NOMO-1 treated with DMSO at 0.1 percent for 48 hours (cell line): Measurements from ENCODE around the gene ZSWIM5.
A peak's percentile ranks its signal among the peaks of the same experiment; 100 is the strongest.
"Not testable (repeated sequence)": the region's sequence is repeated elsewhere in the genome, so short reads cannot be mapped to it uniquely, and the experiment has no call there.

Experiments
- DNase-seq: peaks from one replicate; lab custom pipeline; 2025; ENCODE audit not compliant: unreplicated experiment; lab: John Stamatoyannopoulos, UW

ZSWIM5 gene

DNA sequence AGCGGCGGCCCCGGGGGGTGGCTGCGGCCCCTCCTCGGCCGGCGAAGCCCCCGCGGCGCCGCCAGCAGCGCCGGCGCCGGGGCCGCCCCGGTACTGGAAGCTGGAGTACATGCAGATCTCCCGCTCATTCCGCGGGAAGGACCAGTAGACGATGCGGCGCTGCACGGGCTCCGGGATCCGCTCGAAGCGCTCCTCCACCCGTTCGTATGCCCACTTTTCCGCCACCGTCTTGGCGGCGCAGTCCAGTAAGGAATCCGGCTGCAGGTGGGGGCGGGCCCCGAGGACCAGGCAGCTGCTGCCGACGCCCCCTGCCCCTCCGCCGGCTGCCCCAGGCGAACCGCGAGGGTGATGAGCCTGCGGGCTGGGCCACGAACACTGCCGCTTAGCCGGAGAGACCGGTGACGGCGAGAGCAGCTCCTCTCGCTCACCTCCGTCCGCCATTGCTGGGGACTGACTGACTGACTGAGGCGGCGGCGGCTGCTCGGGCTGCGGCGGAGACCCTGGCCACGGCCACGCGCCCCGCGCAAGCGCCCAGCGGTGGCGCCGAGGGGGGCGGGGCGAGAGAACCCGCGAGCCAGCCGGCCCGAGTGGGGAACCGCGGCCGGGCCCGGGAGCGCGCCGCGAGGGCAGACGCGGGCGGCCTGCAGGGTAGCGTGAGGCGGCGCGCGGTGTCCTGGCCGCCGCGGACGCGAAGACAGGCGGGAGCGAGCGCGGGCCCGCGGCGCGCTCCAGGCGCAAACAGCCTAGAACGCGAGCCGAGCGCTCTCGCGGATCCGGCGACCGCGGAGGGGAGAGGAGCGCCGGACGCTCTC is at the start of gene ZSWIM5:
TSS of gene ZSWIM5 (minus strand) at position 696 of the 812 bp plus-strand sequence. CDS start at position 441, 255 bp downstream.
- peak; percentile 32 for DNase-seq

DNA sequence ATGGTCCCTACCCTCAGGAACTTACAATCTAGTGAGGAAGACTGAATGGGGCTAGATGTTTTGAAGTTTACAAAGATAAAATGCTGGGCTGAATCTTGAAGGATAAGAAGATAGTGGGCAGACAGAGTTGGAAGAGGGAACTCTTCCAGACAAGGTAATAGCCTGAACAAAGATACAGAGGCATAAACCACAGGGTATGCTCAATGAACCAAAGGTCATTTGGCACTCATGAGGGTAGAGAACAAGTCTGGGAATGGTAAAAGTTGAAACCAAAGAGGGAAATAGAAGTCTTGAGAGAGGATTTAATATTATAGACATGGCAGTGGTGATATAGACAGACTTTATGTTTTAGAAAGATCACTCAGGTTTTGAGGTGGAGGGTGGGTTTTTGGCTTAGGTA is 48.1 kb upstream of the ZSWIM5 start:
- no peak for DNase-seq

DNA sequence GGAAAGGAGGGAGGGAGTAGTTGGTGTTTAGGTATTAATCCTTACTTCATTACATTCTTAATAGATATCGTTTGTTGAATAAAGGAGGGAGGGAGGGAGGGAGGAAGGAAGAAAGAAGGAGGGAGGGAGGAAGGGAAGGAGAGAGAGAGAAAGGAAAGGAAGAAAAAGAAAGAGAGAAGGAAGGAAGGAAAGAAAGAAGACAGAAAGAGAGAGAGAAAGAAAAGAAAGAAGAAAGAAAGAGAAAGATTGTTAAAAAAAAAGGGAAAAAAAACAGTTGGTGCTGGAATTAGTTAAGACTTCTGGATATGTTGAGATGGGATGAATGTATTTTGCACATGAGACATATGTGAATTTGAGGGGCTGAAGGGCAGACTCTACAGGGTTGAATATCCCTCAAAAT is 44.1 kb upstream of the ZSWIM5 start:
- no peak for DNase-seq

DNA sequence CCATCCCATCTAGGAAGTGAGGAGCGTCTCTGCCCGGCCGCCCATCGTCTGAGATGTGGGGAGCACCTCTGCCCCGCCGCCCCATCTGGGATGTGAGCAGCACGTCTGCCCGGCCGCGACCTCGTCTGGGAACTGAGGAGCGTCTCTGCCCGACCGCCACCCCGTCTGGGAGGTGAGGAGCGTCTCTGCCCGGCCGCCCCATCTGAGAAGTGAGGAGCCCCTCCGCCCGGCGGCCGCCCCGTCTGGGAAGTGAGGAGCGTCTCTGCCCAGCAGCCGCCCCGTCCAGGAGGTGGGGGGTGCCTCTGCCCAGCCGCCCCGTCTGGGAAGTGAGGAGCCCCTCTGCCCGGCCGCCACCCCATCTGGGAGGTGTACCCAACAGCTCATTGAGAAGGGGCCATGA is 41.6 kb upstream of the ZSWIM5 start:
- not testable (repeated sequence) for DNase-seq

DNA sequence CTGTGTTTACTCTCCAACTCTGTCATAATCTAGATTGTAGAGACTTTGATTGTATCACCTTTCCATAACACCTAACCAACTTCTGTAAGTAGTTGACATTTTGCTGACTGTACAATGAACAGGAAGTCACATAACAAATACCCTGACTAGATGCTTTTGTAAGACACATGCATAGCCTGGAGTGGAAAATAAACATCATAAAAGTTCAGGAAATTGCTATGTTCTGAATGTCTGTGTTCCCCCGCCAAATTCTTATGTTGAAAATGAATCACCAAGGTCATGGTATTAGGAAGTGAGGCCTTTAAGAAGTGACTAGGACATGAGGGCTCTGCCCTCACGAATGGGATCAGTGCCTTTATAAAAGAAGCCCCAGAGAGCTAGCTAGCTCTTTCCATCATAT is 40.4 kb upstream of the ZSWIM5 start:
- DNase-seq = no peak

DNA sequence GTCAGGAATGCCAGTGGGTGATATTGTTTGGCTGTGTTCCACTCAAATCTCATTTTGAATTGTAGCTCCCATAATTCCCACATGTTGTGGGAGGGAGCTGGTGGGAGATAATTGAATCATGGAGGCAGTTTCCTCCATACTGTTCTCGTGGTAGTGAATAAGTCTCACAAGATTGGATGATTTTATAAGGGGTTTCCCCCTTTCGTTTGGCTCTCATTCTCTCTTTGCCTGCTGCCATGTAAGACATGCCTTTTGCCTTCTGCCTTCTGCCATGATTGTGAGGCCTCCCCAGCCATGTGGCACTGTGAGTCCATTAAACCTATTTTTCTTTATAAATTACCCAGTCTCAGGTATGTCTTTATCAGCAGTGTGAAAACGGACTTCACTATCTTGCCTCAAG is 40.0 kb upstream of the ZSWIM5 start:
- not testable (repeated sequence) for DNase-seq

DNA sequence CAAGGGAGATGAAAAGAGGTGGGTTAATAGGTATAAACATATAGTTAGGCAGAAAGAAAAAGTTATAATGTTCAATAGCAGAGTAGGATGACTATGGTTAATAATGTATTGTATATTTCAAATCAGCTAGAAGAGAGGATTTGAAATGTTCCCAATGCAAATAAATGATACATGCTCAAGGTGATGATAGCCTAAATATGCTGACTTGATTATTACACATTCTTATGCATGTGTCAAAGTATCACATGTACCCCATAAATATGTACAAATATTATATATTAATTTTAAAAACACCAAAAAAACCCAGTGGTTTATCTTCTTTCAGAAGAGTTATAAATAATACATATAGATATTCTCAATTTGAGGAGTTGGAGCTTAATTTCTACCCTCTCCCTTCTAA is 38.3 kb upstream of the ZSWIM5 start:
- no peak for DNase-seq

DNA sequence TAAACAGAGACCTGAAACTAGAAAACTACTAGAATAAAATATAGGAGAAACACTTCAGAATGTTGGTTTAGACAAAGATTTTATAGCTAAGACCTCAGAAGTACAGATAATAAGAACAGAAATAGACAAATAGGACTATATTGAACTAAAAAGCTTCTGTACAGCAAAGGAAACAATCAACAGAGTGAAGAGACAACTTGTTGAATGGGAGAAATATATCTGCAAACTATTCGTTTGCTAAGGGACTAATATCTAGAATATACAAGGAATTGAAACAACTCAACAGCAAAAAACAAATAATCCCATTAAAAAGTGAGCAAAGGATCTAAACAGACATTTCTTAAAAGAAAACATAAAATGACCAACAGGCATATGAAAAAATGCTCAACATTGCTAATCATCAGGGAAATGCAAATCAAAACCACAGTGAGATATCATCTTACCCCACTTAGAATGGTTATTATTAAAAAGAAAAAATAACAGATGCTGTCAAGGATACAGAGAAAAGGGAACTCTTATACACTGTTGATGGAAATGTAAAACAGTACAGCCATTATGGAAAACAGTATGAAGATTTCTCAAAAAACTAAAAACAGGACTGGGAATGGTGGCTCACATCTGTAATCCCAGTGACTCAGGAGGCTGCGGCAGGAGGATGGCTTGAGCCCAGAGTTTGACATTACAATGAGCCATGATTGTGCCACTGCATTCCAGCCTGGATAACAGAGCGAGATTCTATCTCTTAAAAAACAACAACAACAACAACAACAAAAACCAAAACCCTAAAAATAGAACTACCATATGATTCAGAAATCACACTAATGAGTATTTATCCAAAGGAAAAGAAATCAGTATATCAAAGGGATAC is 37.3 kb upstream of the ZSWIM5 start:
- no peak for DNase-seq

DNA sequence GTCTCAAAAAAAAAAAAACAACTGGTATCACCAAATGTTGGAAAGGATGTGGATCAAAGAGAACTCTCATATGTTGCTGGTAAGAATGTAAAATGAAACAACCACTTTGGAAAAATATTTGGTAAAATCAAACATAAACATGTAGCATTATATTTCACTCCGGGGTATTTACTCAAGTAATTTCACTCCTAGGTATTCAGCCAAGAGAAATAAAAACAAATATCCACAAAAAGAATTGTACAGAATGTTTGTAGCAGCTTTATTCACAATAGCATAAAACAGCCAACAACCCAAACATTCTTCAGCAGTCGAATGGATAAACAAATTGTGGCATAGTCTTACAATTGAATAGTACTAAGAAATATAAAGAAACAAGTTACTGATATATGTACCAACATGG is 32.4 kb upstream of the ZSWIM5 start:
- DNase-seq = no peak

DNA sequence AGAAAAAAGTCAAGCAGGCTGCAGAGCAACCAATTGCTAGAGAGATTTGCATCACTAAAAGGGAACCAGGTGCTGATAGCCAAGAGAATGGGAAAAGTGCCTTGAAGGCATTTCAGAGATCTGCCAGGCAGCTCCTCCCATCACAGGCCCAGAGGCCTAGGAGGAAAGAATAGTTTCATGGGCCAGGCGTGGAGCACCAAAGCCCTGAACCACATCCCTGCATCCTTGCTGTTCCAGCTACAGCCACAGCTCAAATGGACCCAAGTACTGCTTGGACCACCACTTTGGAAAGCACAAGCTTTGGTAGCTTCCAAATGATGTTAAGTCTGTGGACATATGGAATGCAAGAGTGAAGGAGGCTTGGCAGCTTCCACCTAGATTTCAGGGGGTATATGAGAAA is 29.7 kb upstream of the ZSWIM5 start:
- DNase-seq = no peak

DNA sequence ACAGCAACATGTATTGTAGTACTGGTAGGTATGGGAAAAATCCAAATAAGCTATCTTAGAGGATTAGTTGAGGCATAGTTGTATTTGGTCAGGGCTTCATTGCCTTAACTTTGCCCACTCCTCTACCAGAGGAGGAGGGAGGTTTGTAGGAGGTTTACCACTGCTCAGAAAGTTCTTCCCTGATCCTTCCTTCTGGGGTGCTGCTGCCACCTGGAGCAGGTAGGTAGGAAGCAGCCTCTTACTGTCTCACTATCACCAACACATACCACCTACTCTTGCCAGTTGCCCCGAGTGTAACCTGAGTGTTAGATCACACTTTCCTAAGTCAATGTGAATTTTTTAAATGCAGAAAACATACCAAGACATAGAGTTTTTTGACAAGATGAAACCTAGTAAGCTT is 24.1 kb upstream of the ZSWIM5 start:
- no peak for DNase-seq

DNA sequence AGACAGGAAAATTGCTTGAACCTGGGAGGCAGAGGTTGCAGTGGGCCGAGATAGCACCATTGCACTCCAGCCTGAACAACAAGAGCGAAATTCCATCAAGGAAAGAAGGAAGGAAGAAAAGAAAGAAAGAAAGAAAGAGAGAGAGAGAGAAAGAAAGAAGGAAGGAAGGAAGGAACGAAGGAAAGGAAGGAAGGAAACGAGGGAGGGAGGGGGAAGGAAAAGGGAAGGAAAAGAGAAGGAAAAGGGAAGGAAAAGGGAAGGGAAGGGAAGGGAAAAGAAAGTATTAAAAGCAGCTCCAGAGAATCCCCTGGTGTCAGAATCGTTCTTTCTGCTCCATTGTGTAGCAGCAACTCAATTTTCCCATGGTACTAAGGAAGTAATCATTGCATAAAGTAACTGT is 19.2 kb upstream of the ZSWIM5 start:
- no peak for DNase-seq

DNA sequence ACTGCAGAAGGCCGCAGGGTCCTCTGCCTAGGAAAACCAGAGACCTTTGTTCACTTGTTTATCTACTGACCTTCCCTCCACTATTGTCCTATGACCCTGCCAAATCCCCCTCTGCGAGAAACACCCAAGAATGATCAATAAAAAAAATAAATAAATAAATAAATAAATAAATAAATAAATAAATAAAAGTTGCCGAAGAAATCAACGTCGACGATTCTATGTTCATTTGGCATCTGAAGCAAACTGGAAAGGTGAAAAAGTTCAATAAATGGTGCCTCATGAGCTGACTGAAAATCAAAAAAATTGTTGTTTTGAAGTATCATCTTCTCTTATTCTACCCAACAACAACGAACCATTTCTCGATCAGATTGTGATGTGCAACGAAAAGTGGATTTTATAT is 17.3 kb upstream of the ZSWIM5 start:
- not testable (repeated sequence) for DNase-seq

DNA sequence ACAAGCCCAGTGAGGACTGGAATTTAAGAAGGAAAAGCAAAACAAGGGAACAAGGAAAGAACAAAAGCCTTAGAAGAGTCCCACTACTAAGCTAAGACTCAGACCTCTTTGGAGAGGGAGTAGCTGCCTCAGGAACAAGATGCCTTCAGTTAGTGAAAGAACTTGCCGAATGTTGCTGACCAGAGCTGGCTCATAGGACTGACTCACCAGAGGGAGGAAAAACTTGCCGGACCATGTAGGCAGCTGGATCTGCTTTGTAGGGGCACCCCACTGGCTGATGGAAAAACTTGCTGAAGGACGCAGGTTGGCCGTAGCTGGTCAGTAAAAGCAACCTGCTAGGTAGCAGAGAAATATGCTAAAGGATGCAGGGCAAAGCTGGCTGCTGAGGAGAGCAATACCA is 15.3 kb upstream of the ZSWIM5 start:
- DNase-seq = no peak

DNA sequence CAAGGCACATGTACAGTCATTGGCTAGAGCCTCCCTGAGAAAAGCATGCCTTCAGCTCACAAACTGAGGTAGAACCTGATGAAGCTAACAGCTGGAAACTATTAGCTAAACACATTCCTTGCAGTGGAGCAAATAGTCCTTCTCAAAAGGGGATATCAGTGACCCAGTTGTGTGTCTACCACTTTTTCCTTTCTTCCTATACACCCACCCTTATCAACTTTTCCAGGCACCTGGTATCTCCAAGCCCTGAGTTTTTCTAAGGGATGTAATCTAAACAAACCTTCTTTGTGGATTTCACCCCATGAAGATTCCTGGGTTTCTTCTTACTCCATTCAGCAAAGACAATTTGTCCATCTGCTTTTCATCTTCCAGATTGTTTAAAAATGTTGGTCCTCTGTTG is 10.5 kb upstream of the ZSWIM5 start:
- DNase-seq = no peak

DNA sequence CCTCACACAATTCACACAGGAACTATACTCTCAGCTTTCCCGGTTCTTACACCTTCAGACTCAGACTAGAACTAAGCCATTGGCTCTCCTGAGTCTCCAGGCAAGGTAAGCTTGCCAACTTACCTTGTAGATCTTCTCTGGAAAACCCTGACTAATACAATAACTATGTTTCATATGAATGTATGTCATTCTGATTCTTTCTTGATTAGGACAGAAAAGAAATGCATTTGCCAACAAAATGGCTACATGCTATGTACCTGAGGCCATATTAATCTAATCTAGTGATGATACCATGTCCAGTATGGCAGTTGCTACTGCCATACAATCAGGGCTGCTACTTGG is 9.8 kb upstream of the ZSWIM5 start:
- no peak for DNase-seq

DNA sequence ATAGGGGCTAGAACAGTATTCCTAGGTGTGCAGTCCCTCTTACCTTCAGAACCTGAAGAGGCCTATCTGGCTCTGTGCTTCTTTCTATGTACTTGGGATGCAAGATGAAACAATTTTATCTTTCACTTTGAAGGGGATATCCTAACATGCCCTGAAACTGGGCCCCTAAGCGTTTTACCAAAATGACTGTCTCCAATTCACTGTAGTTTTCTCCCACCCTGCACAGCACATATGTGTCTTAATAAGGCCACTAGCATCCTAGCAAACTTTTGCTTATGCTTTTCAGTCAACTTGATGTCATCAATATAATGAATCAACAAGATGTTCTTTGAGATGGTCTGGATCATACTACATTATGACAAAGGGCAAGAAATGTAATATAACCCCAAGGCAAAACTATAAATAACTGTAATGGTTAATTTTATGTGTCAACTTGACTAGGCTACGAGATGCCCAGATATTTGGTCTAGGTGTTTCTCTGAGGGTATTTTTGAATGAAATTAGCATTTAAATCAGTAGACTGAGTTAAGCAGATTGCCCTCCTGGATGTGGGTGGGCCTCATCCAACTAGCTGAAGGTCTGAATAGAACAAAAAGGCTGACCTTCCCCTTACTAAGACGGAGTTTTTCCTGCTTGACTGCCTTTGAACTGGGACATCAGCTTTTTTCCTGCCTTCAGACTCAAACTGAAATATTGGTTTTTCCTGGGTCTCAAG is 9.2 kb upstream of the ZSWIM5 start:
- no peak for DNase-seq

DNA sequence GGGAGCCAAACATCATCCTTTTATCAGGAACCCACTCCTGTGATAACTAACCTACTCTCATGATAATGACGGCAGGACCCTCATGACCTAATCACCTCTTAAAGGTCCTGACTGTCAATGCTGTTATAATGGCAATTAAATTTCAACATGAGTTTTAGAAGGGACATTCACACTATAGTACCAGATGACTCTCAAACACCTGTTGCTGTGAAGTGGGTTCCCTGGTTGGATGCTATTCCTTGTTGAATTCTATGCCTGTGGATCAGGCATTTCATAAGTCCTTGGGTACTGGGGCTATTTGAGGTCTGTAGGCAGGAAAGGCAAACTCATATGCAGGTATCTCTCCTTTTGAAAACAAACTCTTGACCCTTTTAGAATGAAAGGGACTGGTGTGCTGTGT is 7.5 kb upstream of the ZSWIM5 start:
- no peak for DNase-seq

DNA sequence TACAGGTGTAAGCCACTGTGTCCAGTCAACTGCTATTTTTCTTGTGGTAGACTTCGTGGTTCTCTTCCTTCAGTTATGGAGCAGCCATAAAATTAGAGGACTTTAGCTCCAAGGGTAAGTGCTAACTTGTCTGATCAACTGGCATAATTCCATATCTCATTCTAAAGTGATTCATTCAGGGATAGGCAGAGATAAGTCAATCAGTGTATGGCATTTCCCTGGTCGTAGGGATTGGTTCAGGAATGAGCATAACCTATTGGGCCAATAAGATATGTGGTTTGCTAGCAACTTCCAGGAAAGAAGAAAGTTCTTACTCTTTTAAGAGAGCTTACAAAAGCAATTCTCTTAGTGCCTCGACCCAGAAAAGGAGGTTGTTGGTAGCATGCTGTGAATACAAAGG is 4.7 kb upstream of the ZSWIM5 start:
- DNase-seq = no peak

DNA sequence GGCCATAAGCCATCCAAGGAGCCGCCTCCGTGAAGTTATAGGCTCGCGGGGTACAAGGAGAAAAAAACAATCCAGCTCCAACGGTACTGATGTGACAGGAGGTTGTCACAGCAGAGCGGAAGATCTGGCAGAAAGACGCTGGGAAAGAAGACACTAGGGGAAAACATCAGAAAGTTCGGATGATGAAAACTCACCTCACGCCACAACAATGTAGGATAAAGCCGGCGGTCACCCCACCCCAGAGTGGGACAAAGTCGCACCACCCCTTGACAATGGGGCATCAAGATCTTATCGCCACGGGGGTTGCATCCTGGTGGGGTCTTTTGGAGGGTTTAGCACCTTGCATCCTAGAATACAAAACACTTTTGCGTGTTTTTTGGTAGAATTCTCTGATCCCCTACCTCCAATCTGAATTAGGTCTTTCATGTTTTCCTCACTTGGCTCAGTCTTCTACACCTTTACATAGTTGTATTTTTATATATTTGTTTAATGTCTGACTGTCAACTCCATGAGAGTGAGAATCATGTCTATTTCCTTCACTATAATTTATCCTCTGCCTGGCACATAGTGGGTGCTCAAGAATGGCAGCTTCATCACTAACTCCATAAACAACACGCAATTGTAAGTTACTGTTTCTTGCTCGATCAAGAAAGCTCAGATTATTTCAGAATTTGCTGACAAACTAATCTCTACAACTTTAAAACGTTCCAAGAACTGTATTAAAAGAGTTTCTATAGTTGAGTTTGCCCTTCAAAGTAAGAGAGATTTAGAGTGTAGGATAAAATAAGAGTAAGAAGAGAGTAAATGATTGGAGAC is 611 bp upstream of the ZSWIM5 start:
- no peak for DNase-seq
